K562 (cell line): Measurements from ENCODE around the gene PGPEP1. TPM values are rescaled to one million over a fixed set of nuclear protein-coding genes. Genes with fewer than 3 reads are reported as not detected.
A peak's percentile ranks its signal among the peaks of the same experiment; 100 is the strongest.

Source experiments
- ATAC-seq: fragments of 200-7000 bp; cut with Tn5 transposase; 3 replicates; pipeline ENCODE4 v1.9.1; 2020; ENCODE audit warnings: moderate library complexity
- BruUV-seq: library from RNA; stranded (reverse); fragments of 400-500 nt; replicated peaks from 2 replicates; lab custom pipeline; 2021; lab: Mats Ljungman, UMichigan
- CTCF ChIA-PET: fragments of 300-600 bp; formaldehyde crosslinking; extraction: SDS; loops from one replicate; lab custom pipeline; 2021; ENCODE audit warnings: low intra/inter-chr PET ratio; lab: Yijun Ruan, JAX
- POLR2A ChIA-PET: fragments of 300-600, 350-650 bp; sonication (Branson Sonifier 250); formaldehyde crosslinking; extraction: SDS; loops from one replicate; lab custom pipeline; 2021; ENCODE audit warnings: antibody characterized with exemption, inconsistent platforms; lab: Yijun Ruan, JAX
- DNase-seq, 4 experiments: peaks; one replicate each; pipeline versions ENCODE4 v3.0.0 to v3.0.0-alpha.2; 2011 to 2018; ENCODE audit warnings: low spot score in 3 of 4, mixed read lengths in 3 of 4; ENCODE audit errors: extremely low read depth in 1 of 4
- FAIRE-seq: peaks from 2 replicates; lab custom pipeline; 2011; peaks lifted over from hg19 to GRCh38; lab: Jason Lieb, UNC
- H2AFZ ChIP-seq: 2 replicates; pipeline ENCODE4 v1.6.0; 2011; ENCODE audit warnings: low read depth, low read length, control low read depth, inconsistent platforms
- H3K27ac ChIP-seq: fragments of 200-600 bp; 3 replicates; pipeline ENCODE4 v1.8.0; 2011; ENCODE audit warnings: low read depth, mild to moderate bottlenecking, control low read depth, inconsistent platforms, low read length, moderate library complexity, mixed read lengths; ENCODE audit errors: extremely low read depth
- H3K27me3 ChIP-seq, 2 experiments: fragments of 300-600 bp in 1 of 2; 2 replicates in 1 of 2; 3 replicates in 1 of 2; pipeline versions ENCODE4 v1.6.0 to v1.8.0; 2011; ENCODE audit warnings: inconsistent platforms in 2 of 2, low read length in 2 of 2, mild to moderate bottlenecking in 1 of 2, mixed read lengths in 1 of 2, moderate library complexity in 1 of 2; ENCODE audit not compliant: control insufficient read depth in 2 of 2, insufficient read depth in 2 of 2
- H3K36me3 ChIP-seq: fragments of 300-600 bp; 3 replicates; pipeline ENCODE4 v1.8.0; 2011; ENCODE audit warnings: mild to moderate bottlenecking, low read length, inconsistent platforms; ENCODE audit not compliant: control insufficient read depth, insufficient read depth
- H3K4me1 ChIP-seq, 2 experiments: fragments of 200-600 bp in 1 of 2; replicated peaks in 1 of 2; 2 replicates in 1 of 2; 3 replicates in 1 of 2; pipeline versions ENCODE4 v1.5.1 to v1.8.0; 2011; ENCODE audit warnings: inconsistent platforms in 2 of 2, low read length in 2 of 2, mild to moderate bottlenecking in 1 of 2, mixed read lengths in 1 of 2, moderate library complexity in 1 of 2; ENCODE audit not compliant: control insufficient read depth in 2 of 2, insufficient read depth in 2 of 2
- H3K4me2 ChIP-seq: 2 replicates; pipeline ENCODE4 v1.6.1; 2011; ENCODE audit warnings: low read length, control low read depth, inconsistent platforms, mixed read lengths; ENCODE audit not compliant: insufficient read depth
- H3K4me3 ChIP-seq: fragments of 200-600 bp; sonication (generic), shearing (Covaris generic); 2 replicates; pipeline ENCODE4 v1.5.1; 2016; ENCODE audit warnings: control low read depth, inconsistent platforms
- H3K79me2 ChIP-seq: fragments of 200-600 bp; 3 replicates; pipeline ENCODE4 v1.8.0; 2011; ENCODE audit warnings: low read length, inconsistent platforms; ENCODE audit not compliant: control insufficient read depth, insufficient read depth
- H3K9ac ChIP-seq, 2 experiments: 2 replicates each; pipeline versions ENCODE4 v1.6.0 to v1.6.1; 2011; ENCODE audit warnings: low read depth in 2 of 2, low read length in 2 of 2, control low read depth in 1 of 2, inconsistent platforms in 1 of 2, mild to moderate bottlenecking in 1 of 2, mixed read lengths in 1 of 2; ENCODE audit not compliant: insufficient read depth in 1 of 2
- H3K9me1 ChIP-seq: one replicate; pipeline ENCODE4 v1.6.0; 2011; ENCODE audit warnings: inconsistent platforms, mild to moderate bottlenecking, low read length, moderate library complexity; ENCODE audit not compliant: control insufficient read depth, insufficient read depth
- H3K9me3 ChIP-seq: replicated peaks from 2 replicates; pipeline ENCODE4 v1.5.1; 2011; ENCODE audit warnings: low read depth, low read length, inconsistent platforms; ENCODE audit not compliant: control insufficient read depth, insufficient read depth
- H4K20me1 ChIP-seq: replicated peaks from 2 replicates; pipeline ENCODE4 v1.6.1; 2011; ENCODE audit warnings: low read length, inconsistent platforms, mixed read lengths; ENCODE audit not compliant: control insufficient read depth, insufficient read depth
- MIER1 ChIP-seq: fragments of 450-650 bp; IDR thresholded peaks from 2 replicates; pipeline ENCODE4 v1.6.1; 2016; ENCODE audit warnings: antibody characterized with exemption, mild to moderate bottlenecking, low read depth
- POLR2G ChIP-seq: fragments of 200-400 bp; formaldehyde crosslinking; IDR thresholded peaks from 2 replicates; pipeline ENCODE4 v1.6.1; 2017; ENCODE audit warnings: low read depth, mild to moderate bottlenecking, antibody characterized with exemption, low read length, moderate library complexity
- RBFOX2 ChIP-seq: fragments of 200-400 bp; formaldehyde crosslinking; IDR thresholded peaks from 2 replicates; pipeline ENCODE4 v1.6.1; 2017; ENCODE audit warnings: low read depth, mild to moderate bottlenecking, low read length, moderate library complexity
- WGBS: fragments of 100-300 bp; shearing (Covaris generic); methylation state at CpG from one replicate; pipeline ENCODE4 v1.1.6; 2016; ENCODE audit warnings: low coverage, mixed read lengths; ENCODE audit not compliant: insufficient coverage; ENCODE audit errors: missing lambda C conversion rate; 5-methylcytosine and 5-hydroxymethylcytosine counted together
- in situ Hi-C: fragments of 300-500 bp; cut with MboI; formaldehyde crosslinking; loops from 4 replicates; pipeline ENCODE4 v1.15.0; 2018; ENCODE audit warnings: inconsistent platforms, mixed read lengths
- intact Hi-C: fragments of 100-400 bp; cut with micrococcal nuclease; formaldehyde crosslinking; loops from 2 replicates; pipeline ENCODE4 v1.14.2; 2022
- polyA plus RNA-seq, 8 experiments: library from polyadenylated mRNA; depleted of rRNA in 4 of 8; stranded (reverse) in 5 of 8; unstranded in 3 of 8; fragments of >200 nt; fragmentation: Nextera tagmentation in 2 of 8; fragmentation: Illumina TruSeq in 1 of 8; extraction: Ambion mirVana in 2 of 8; extraction: Trizol in 1 of 8; gene quantifications; 2 replicates each; pipeline versions ENCODE4 v1.2.1 to v1.2.3, GENCODE V29; 2011 to 2014; ENCODE audit warnings: inconsistent platforms in 1 of 8, missing spikeins in 1 of 8
- total RNA-seq, 7 experiments: library from RNA; depleted of rRNA in 6 of 7; stranded (reverse); fragments of >200 nt in 6 of 7; fragmentation: Illumina TruSeq in 2 of 7; extraction: Trizol in 2 of 7; gene quantifications; 2 replicates each; pipeline versions ENCODE4 v1.2.1 to v1.2.3, GENCODE V29; 2011 to 2021; ENCODE audit warnings: low replicate concordance in 1 of 7

PGPEP1 gene
- total and polyA plus RNA-seq, 9 of the 15 experiments (the other 6 are each of a cell fraction or from before 2014, with no cell fraction given) = 10.0 to 69.6 (median 33.5) TPM

DNA sequence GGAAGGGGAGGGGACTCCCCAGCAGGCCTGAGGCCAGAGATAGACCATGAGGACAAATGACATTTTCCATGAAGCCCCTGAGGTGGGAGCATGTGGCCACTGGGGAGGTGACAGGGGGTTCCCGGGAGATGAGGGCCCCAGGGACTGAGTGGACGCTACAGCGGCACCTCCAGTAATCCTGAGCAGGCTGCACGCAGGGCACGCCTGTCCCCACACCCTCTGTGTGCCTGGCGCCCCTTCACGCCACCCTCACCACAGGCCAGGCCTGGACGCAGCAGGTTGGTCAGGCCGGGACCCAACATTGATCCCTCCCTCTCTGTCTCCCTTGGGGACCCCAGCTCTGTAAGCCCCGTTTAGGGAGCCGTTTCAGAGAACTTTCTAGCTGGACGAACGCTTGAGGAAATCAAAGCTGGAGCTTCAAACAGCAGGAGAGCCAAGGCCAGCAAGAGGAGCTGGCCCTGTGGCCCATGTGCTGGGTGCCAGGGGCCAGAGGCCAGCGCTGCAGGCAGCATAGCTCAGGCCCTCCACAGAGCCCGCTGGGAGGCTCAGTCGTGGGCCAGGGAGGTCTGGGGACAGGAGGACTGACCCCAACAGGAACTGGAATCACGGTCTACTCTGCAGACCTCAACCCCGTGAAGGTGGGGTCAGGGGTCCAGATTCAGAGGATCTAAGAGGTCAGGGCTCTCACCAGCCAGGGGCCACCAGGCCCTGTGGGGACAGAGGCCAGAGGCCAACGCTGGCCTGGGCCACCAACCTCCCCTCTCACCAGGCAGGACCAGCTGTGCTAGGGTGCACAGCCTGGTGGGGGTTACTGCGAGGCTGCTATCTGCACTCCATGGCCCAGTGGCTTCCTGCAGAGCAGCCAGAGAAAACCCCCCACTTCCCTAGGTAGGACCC, 32.1 kb upstream of the PGPEP1 start:
- DNase-seq (no peak), ATAC-seq (no peak), FAIRE-seq (no peak)
- Histone ChIP-seq H3K36me3 (peaks cover 76% of the 10 kb centered on the region; the same call in 2 of the 3 replicates), H3K79me2 (peaks cover 7% of the 10 kb centered on the region), H3K27ac (no peak overlapping the region; the same call in 2 of the 3 replicates), H2AFZ (no peak overlapping the region), H3K4me2 (no peak overlapping the region), H4K20me1 (no peaks in the 10 kb centered on the region), H3K27me3 (no peaks in the 10 kb centered on the region), H3K4me1 (peaks cover 15 to 88% of the 10 kb centered on the region in 2 experiments), H3K9ac (peak overlapping the region in 1 of 2 experiments; percentile 65; a peak in 2 of 4 replicates), H3K9me1 (no peaks in the 10 kb centered on the region), H3K4me3 (no peak overlapping the region), H3K9me3 (no peaks in the 10 kb centered on the region)
- in situ Hi-C loops (no loop called here), intact Hi-C loops (no loop called here)
- POLR2A ChIA-PET = interaction anchor here (0.6 to 1.2 kb wide), 5 partner anchors 12 to 27 kb away, joined by 3 to 5 read pairs (median 3); partner anchors contain the start of genes JUND and LSM4
- WGBS = 91% methylated on average over 20 of the region's 20 CpGs
- BruUV-seq = no TSS peak
- TF ChIP-seq RBFOX2 (peak; percentile 47; the same call in 1 of the 2 replicates), POLR2G (peak; percentile 56), MIER1 (no peak)
- TF ChIP-seq, all 486 proteins: peak for 2
- CTCF ChIA-PET = no interaction called here
